SU-DHL-6 (cell line): ENCODE results near the gene SCAMP2.

ENCODE experiments used
- CTCF ChIP-seq: fragments of 200-600 bp; sonication (generic); IDR thresholded peaks from one replicate; pipeline ENCODE4 v1.5.1; 2017; ENCODE audit warnings: antibody characterized with exemption, mild to moderate bottlenecking, low read length, moderate library complexity; ENCODE audit not compliant: insufficient read depth, poor library complexity, severe bottlenecking
- EZH2phosphoT487 ChIP-seq: fragments of 200-600 bp; sonication (generic), shearing (Covaris generic); conservative IDR thresholded peaks from 2 replicates; pipeline ENCODE4 v1.6.1; 2018; ENCODE audit warnings: mild to moderate bottlenecking, antibody characterized with exemption, low read length, moderate library complexity, mixed read lengths

GRCh38 chr15:74820056-74820455 is 53.1 kb downstream of the SCAMP2 start:
- no peak for TF ChIP-seq CTCF
- TF ChIP-seq EZH2phosphoT487: no peak
